ENCODE data around the gene HNMT.
"Not testable (repeated sequence)": the region's sequence is repeated elsewhere in the genome, so short reads cannot be mapped to it uniquely, and the experiment has no call there.

Gene HNMT

GRCh38 chr2:137966043-137966442, 1.8 kb downstream of the HNMT start:
- H3K27ac ChIP-seq = no peak overlapping the region
- TF ChIP-seq CTCF (conservative IDR thresholded peaks at IDR 0.05) (no peak), ZFX (IDR thresholded peaks at IDR 0.05) (no peak)

DNA sequence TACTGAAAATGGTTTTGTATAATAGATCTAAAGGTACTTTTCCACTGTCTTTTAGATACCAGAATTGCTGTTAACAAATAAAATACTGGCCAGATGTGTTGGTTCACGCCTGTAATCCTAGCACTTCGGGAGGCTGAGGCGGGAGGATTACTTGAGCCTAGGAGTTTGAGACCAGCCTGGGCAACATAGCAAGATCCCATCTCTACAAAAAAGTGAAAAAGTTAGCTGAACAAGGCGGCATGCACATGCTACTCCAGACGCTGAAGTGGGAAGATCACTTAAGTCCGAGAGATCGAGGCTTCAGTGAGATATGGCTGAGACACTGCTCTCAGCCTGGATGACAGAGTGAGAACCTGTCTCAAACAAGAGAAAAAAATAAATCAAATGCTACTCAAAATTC, 2.8 kb downstream of the HNMT start:
- TF ChIP-seq CTCF (conservative IDR thresholded peaks at IDR 0.05) = no peak
- TF ChIP-seq ZFX (IDR thresholded peaks at IDR 0.05) = no peak

GRCh38 chr2:137968477-137969417, 4.5 kb downstream of the HNMT start:
- no peak overlapping the region for H3K27ac ChIP-seq
- TF ChIP-seq ZFX (IDR thresholded peaks at IDR 0.05) = no peak
- no peak for TF ChIP-seq CTCF (conservative IDR thresholded peaks at IDR 0.05)

More for the DNA sequence above, 2.8 kb downstream of the HNMT start:
- H3K27ac ChIP-seq = no peak overlapping the region

DNA sequence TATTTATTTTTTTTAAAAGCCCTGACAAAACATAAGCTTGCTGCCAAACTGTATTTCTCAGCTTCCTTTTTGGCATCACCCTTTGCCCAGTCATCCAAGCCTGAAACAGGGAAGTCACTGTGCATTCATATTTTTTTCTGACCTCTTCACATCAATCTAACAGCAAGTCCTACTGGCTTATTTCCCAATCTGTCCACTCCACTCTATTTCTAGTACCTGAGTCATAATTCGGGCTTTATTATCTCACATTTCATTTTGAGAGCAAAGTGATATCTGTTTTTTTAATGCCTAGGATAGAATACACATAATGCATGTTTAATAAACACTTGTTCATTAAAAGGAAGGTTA, 5.1 kb downstream of the HNMT start:
- no peak overlapping the region for H3K27ac ChIP-seq
- TF ChIP-seq CTCF (conservative IDR thresholded peaks at IDR 0.05) (no peak), ZFX (IDR thresholded peaks at IDR 0.05) (no peak)

DNA sequence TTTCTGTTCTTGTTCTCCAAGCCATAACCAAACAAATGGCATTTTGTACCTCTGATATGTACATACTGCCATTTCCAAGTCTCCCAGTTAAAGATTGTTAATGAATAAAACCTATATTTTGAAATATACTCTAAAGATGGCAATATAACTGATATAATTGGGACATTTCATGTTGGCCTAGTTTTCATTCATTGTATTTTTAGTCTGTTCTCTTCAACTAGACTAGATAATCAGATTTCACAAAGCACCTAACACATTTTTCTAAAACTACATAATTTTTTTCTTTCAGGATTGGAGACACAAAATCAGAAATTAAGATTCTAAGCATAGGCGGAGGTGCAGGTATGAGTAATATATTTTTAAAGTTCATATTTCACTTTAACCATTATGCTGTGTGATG, 5.6 kb downstream of the HNMT start:
- TF ChIP-seq CTCF (conservative IDR thresholded peaks at IDR 0.05) (no peak), ZFX (IDR thresholded peaks at IDR 0.05) (no peak)
- H3K27ac ChIP-seq = no peak overlapping the region

DNA sequence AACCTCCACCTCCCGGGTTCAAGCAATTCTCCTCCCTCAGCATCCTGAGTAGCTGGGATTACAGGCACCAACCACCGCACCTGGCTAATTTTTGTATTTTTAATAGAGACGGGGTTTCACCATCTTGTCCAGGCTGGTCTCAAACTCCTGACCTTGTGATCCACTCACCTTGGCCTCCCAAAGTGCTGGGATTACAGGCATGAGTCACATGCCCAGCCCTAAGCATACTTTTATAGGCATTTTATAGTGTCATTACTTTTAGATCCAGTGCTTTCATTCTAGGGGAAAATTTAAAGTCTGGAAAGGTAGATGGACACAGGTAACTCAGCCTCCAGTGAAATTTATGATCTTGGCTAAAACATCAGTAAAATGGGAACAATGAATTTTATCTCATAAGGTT, 7.0 kb downstream of the HNMT start:
- H3K27ac ChIP-seq = not testable (repeated sequence)

GRCh38 chr2:137973280-137973679, 9.0 kb downstream of the HNMT start:
- H3K27ac ChIP-seq = no peak overlapping the region
- TF ChIP-seq CTCF (conservative IDR thresholded peaks at IDR 0.05) = no peak
- no peak for TF ChIP-seq ZFX (IDR thresholded peaks at IDR 0.05)
